ENCODE measurements around the gene TMEM229B. TPM values are rescaled to one million over a fixed set of nuclear protein-coding genes. Genes with fewer than 3 reads are reported as not detected.
A peak's percentile ranks its signal among the peaks of the same experiment; 100 is the strongest.

TMEM229B gene
- total and polyA plus RNA-seq, 7 donors: 0.14 to 1.2 (median 0.52) TPM

GRCh38 chr14:67435603-67436002 is 52.9 kb downstream of the TMEM229B start:
- Histone ChIP-seq H3K4me3 (no peak overlapping the region), H3K9me3 (no peaks in the 10 kb centered on the region), H3K27ac (no peak overlapping the region), H3K4me1 (peaks cover 33% of the 10 kb centered on the region), H3K27me3 (ENCODE audit: insufficient read depth in 3 of 3, low read length in 2 of 3) (no peaks in the 10 kb centered on the region), H3K36me3 (ENCODE audit: insufficient read depth in 1 of 2, low read depth in 1 of 2) (no peaks in the 10 kb centered on the region)
- TF ChIP-seq CTCF (IDR thresholded peaks at IDR 0.05): no peak
- 82 to 90% (median 85%) methylated on average over 5 of the region's 5 CpGs for WGBS, 3 donors
- intact Hi-C loops (cut with DNase I): no loop called here
- ATAC-seq (peak in 3 of 4 donors; percentile 23 to 61 (median 28)), DNase-seq (no peak)

- ATAC-seq: peak; percentile 40 to 51 (median 46)
- peaks cover 39% of the 10 kb centered on the region for H3K4me1 ChIP-seq
- H3K4me3 ChIP-seq: no peak overlapping the region
- H3K27me3 ChIP-seq (ENCODE audit: insufficient read depth in 3 of 3, low read length in 2 of 3): no peaks in the 10 kb centered on the region
- intact Hi-C loops (cut with DNase I): no loop called here
- peak overlapping the region; percentile 17 for H3K27ac ChIP-seq
- no peaks in the 10 kb centered on the region for H3K36me3 ChIP-seq (ENCODE audit: insufficient read depth in 1 of 2, low read depth in 1 of 2)
- whole genome bisulfite sequencing, 3 donors: 6 to 16% (median 15%) methylated on average over 7 of the region's 7 CpGs
- DNase-seq: no peak
- TF ChIP-seq CTCF (IDR thresholded peaks at IDR 0.05): no peak
- H3K9me3 ChIP-seq: no peaks in the 10 kb centered on the region
Measured at GRCh38 chr14:67432050-67432564, 56.4 kb downstream of the TMEM229B start.

DNA sequence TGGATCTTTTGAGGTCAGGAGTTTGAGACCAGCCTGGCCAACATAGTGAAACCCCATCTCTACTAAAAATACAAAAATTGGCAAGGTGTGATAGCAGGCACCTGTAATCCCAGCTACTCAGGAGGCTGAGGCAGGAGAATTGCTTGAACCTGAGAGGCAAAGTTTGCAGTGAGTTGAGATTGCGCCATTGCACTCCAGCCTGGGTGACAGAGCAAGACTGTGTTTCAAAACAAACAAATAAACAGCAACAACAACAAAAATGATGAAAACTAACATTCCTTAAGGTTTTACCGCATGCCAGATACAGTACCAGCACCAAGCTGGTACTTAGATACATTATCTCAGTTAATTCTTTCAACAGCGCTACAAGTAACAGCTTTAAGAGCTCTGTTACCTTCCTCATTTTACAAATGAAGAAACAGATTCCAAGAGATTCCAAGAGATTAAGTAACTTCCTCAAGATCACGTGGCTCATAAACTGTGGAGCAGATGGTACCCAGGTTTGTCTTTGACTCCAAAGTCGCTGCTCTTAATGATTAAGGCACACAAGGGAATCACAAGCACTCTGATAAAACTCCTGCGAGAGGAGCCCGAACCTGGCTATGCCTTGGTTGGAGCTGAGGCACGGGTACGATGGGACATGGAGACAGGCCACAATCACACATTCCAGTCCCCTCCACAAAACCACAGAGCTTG is 58.9 kb downstream of the TMEM229B start:
- Histone ChIP-seq H3K4me1 (peaks cover 31% of the 10 kb centered on the region), H3K9me3 (no peaks in the 10 kb centered on the region), H3K27me3 (ENCODE audit: insufficient read depth in 3 of 3, low read length in 2 of 3) (no peaks in the 10 kb centered on the region), H3K4me3 (no peak overlapping the region), H3K27ac (no peak overlapping the region), H3K36me3 (ENCODE audit: insufficient read depth in 1 of 2, low read depth in 1 of 2) (no peaks in the 10 kb centered on the region)
- no peak for TF ChIP-seq CTCF (IDR thresholded peaks at IDR 0.05)
- intact Hi-C loops (cut with DNase I): loop anchor here (5.0 to 10.0 kb wide), 2 partner anchors 58 to 275 kb away; partner anchors contain the start of genes RDH12 (in 2 of the 2) and TMEM229B (in 1 of the 2)
- ATAC-seq (no peak), DNase-seq (no peak)
- 72 to 88% (median 72%) methylated on average over 9 of the region's 9 CpGs for WGBS, 3 donors

- no peaks in the 10 kb centered on the region for H3K9me3 ChIP-seq
- 68 to 74% (median 71%) methylated on average over 7 of the region's 7 CpGs for WGBS, 3 donors
- no peak overlapping the region for H3K4me3 ChIP-seq
- DNase-seq: no peak
- ATAC-seq: peak in 3 of 4 donors; percentile 42 to 63 (median 56)
- no peaks in the 10 kb centered on the region for H3K27me3 ChIP-seq (ENCODE audit: insufficient read depth in 3 of 3, low read length in 2 of 3)
- no peak for TF ChIP-seq CTCF (IDR thresholded peaks at IDR 0.05)
- intact Hi-C loops (cut with DNase I): loop anchor here (5.0 to 10.0 kb wide), 2 partner anchors 59 to 276 kb away; partner anchors contain the start of genes RDH12 (in 2 of the 2) and TMEM229B (in 1 of the 2)
- H3K4me1 ChIP-seq: peaks cover 31% of the 10 kb centered on the region
- H3K27ac ChIP-seq: no peak overlapping the region
- H3K36me3 ChIP-seq (ENCODE audit: insufficient read depth in 1 of 2, low read depth in 1 of 2): no peaks in the 10 kb centered on the region
Measured at GRCh38 chr14:67428501-67429031, 60.0 kb downstream of the TMEM229B start.
